Neural crest cell (in vitro differentiated cells): ENCODE results near the gene PLOD2. TPM values are rescaled to one million over a fixed set of nuclear protein-coding genes. Genes with fewer than 3 reads are reported as not detected.

Source experiments
- DNase-seq: peaks from one replicate; pipeline ENCODE4 v3.0.0; 2021; ENCODE audit warnings: low read depth, mixed read lengths, low spot score
- H3K27ac Mint-ChIP-seq: one replicate; pipeline ENCODE4 v1.8.0; 2021; ENCODE audit warnings: mild to moderate bottlenecking, mixed read lengths; ENCODE audit not compliant: unreplicated experiment
- H3K27me3 Mint-ChIP-seq: 2 replicates; pipeline ENCODE4 v1.8.0; 2021; ENCODE audit warnings: low read depth, mild to moderate bottlenecking, mixed read lengths
- H3K36me3 Mint-ChIP-seq: 2 replicates; pipeline ENCODE4 v1.8.0; 2021; ENCODE audit warnings: low read depth, mild to moderate bottlenecking, mixed read lengths
- H3K4me1 Mint-ChIP-seq: 2 replicates; pipeline ENCODE4 v1.8.0; 2021; ENCODE audit warnings: mixed read lengths
- H3K4me3 Mint-ChIP-seq: one replicate; pipeline ENCODE4 v1.8.0; 2021; ENCODE audit warnings: mild to moderate bottlenecking, mixed read lengths
- H3K9me3 Mint-ChIP-seq: 2 replicates; pipeline ENCODE4 v1.8.0; 2021; ENCODE audit warnings: mixed read lengths
- total RNA-seq: library from RNA; stranded (reverse); gene quantifications from 2 replicates; pipeline ENCODE4 v1.2.1, GENCODE V29; 2021
- TF ChIP-seq, protein P1 (sequence below): fragments of 200-600 bp; sonication (generic); conservative IDR thresholded peaks from 2 replicates; pipeline ENCODE4 v1.5.0; 2021; ENCODE audit warnings: antibody characterized with exemption, mild to moderate bottlenecking

Gene PLOD2
- total RNA-seq, 1 donor from 2014 or later = 12.7 TPM

DNA sequence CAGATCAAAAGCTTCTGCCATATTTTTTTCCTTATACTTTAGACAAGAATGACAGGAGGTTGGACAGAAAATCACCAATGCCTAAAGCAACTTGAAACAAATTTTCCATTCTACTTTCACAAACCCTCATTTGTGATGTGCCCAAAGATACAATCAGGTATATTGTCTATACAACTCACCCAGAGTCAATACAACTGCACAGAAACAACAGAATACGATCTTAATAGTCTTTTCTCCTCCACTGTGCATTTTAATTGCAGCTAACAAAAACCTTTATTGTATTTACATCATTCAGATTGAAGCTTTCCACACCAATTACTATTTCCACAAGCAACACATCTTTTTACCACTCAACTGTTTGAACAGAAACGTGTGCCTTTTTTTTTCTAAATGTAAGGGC is 80.4 kb downstream of the PLOD2 start:
- no peak for DNase-seq
- H3K4me3 Mint-ChIP-seq = no peak overlapping the region
- H3K36me3 Mint-ChIP-seq = no peaks in the 10 kb centered on the region
- TF ChIP-seq, protein P1, sequence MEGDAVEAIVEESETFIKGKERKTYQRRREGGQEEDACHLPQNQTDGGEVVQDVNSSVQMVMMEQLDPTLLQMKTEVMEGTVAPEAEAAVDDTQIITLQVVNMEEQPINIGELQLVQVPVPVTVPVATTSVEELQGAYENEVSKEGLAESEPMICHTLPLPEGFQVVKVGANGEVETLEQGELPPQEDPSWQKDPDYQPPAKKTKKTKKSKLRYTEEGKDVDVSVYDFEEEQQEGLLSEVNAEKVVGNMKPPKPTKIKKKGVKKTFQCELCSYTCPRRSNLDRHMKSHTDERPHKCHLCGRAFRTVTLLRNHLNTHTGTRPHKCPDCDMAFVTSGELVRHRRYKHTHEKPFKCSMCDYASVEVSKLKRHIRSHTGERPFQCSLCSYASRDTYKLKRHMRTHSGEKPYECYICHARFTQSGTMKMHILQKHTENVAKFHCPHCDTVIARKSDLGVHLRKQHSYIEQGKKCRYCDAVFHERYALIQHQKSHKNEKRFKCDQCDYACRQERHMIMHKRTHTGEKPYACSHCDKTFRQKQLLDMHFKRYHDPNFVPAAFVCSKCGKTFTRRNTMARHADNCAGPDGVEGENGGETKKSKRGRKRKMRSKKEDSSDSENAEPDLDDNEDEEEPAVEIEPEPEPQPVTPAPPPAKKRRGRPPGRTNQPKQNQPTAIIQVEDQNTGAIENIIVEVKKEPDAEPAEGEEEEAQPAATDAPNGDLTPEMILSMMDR = no peak
- H3K4me1 Mint-ChIP-seq = peaks cover 8% of the 10 kb centered on the region
- no peak overlapping the region for H3K27ac Mint-ChIP-seq
- no peaks in the 10 kb centered on the region for H3K9me3 Mint-ChIP-seq
- H3K27me3 Mint-ChIP-seq = no peaks in the 10 kb centered on the region

DNA sequence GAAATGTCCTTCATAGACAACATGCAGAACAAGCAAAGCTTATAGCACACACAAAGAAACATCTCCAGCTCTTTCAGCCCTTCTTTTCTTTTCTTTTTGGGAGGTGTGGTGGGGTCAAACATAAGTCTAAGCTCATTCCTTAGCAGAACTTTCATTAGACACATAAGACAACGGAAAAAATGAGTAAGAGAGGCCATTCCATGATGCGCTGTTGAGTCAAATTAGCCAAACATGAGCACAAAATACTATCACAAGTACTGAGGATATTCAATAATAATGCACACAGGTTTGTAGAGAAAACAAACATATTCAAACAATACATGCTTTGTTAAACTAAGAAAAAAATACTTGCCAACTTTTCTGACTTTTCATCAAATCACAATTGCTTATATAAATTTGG is 83.0 kb downstream of the PLOD2 start:
- Mint-ChIP-seq H3K27me3 (no peaks in the 10 kb centered on the region), H3K4me3 (no peak overlapping the region), H3K9me3 (no peaks in the 10 kb centered on the region), H3K27ac (no peak overlapping the region), H3K4me1 (peaks cover 8% of the 10 kb centered on the region), H3K36me3 (no peaks in the 10 kb centered on the region)
- TF ChIP-seq, protein P1 = no peak
- DNase-seq = no peak

GRCh38 chr3:146077181-146077580 is 83.8 kb downstream of the PLOD2 start:
- TF ChIP-seq, protein P1 = no peak
- no peak overlapping the region for H3K27ac Mint-ChIP-seq
- peaks cover 8% of the 10 kb centered on the region for H3K4me1 Mint-ChIP-seq
- H3K4me3 Mint-ChIP-seq = no peak overlapping the region
- no peaks in the 10 kb centered on the region for H3K9me3 Mint-ChIP-seq
- DNase-seq = no peak
- no peaks in the 10 kb centered on the region for H3K27me3 Mint-ChIP-seq
- H3K36me3 Mint-ChIP-seq = no peaks in the 10 kb centered on the region

DNA sequence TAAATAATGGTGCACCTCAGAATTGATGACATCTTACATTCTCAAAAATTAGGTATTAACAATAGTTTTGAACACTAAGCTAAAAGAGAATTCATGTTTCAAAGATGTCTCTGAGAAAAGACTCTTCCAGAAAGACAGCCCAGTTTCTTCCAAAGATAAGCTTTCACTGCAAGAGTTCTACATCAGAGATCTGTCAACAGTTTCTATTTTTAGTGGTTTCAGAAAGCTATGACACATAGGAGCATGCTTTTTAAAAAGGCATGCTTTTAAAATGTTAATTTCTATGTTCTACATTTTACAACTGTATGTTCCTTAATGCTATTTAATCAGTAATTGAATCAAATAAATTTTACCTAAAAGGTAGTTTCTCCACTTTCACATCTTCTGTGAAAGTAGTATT is 88.2 kb downstream of the PLOD2 start:
- H3K4me3 Mint-ChIP-seq = no peak overlapping the region
- no peaks in the 10 kb centered on the region for H3K9me3 Mint-ChIP-seq
- TF ChIP-seq, protein P1 = no peak
- H3K27ac Mint-ChIP-seq = no peak overlapping the region
- no peak for DNase-seq
- no peaks in the 10 kb centered on the region for H3K36me3 Mint-ChIP-seq
- no peaks in the 10 kb centered on the region for H3K27me3 Mint-ChIP-seq
- H3K4me1 Mint-ChIP-seq = peaks cover 4% of the 10 kb centered on the region

DNA sequence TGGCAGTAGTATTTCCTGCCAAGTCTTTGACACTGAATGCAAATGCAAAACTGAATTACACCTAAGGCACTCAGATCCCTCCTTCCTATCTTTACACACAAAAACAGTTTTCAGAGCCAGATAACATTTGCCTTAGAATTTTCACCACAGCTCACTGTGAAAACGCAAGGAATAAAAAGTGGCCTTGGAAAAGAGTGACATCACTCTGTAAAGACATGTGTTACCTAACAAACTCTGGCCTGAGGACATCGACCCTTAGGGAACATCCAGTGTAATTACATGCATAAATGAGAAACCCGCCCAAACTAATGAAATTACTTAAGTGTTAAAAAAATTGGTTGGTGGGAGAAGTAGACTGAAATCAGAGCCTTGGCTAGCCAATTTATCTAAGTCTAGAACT is 88.9 kb downstream of the PLOD2 start:
- Mint-ChIP-seq H3K36me3 (no peaks in the 10 kb centered on the region), H3K4me3 (no peak overlapping the region), H3K27ac (no peak overlapping the region), H3K27me3 (no peaks in the 10 kb centered on the region), H3K4me1 (peaks cover 4% of the 10 kb centered on the region), H3K9me3 (no peaks in the 10 kb centered on the region)
- no peak for DNase-seq
- TF ChIP-seq, protein P1 = no peak

GRCh38 chr3:146071632-146072031 is 89.4 kb downstream of the PLOD2 start:
- no peak for DNase-seq
- Mint-ChIP-seq H3K27me3 (no peaks in the 10 kb centered on the region), H3K9me3 (no peaks in the 10 kb centered on the region), H3K4me1 (peaks cover 4% of the 10 kb centered on the region), H3K27ac (no peak overlapping the region), H3K4me3 (no peak overlapping the region), H3K36me3 (no peaks in the 10 kb centered on the region)
- TF ChIP-seq, protein P1 = no peak
